H9 (cell line): ENCODE results near the gene AP2A2. TPM values are rescaled to one million over a fixed set of nuclear protein-coding genes. Genes with fewer than 3 reads are reported as not detected.

Source experiments
- DNase-seq: peaks from one replicate; pipeline ENCODE4 v3.0.0-alpha.2; 2017
- H2AFZ ChIP-seq: one replicate; pipeline ENCODE4 v1.6.1; 2013; ENCODE audit warnings: mild to moderate bottlenecking, low read length, control low read depth, moderate library complexity
- H2AK5ac ChIP-seq: 2 replicates; pipeline ENCODE4 v1.6.1; 2013; ENCODE audit warnings: low read length, control low read depth, mixed read lengths; ENCODE audit not compliant: insufficient read length
- H2BK120ac ChIP-seq: one replicate; pipeline ENCODE4 v1.6.1; 2013; ENCODE audit warnings: low read depth, mild to moderate bottlenecking, low read length, control low read depth, inconsistent platforms; ENCODE audit not compliant: poor library complexity, severe bottlenecking
- H2BK12ac ChIP-seq: 2 replicates; pipeline ENCODE4 v1.6.1; 2013; ENCODE audit warnings: low read length, control low read depth, mixed read lengths, low read depth; ENCODE audit not compliant: insufficient read length
- H2BK15ac ChIP-seq: 2 replicates; pipeline ENCODE4 v1.6.1; 2013; ENCODE audit warnings: low read depth, low read length, control low read depth
- H2BK20ac ChIP-seq: one replicate; pipeline ENCODE4 v1.6.1; 2013; ENCODE audit warnings: low read depth, mild to moderate bottlenecking, low read length, control low read depth, inconsistent platforms; ENCODE audit not compliant: poor library complexity, severe bottlenecking
- H2BK5ac ChIP-seq: 2 replicates; pipeline ENCODE4 v1.6.1; 2013; ENCODE audit warnings: low read length, control low read depth, mixed read lengths; ENCODE audit not compliant: insufficient read length
- H3K14ac ChIP-seq: 2 replicates; pipeline ENCODE4 v1.6.1; 2013; ENCODE audit warnings: low read length, control low read depth; ENCODE audit not compliant: insufficient read depth
- H3K18ac ChIP-seq: 2 replicates; pipeline ENCODE4 v1.6.1; 2013; ENCODE audit warnings: low read depth, mild to moderate bottlenecking, mixed read lengths, low read length, control low read depth; ENCODE audit not compliant: insufficient read length
- H3K23ac ChIP-seq: 2 replicates; pipeline ENCODE4 v1.6.1; 2013; ENCODE audit warnings: low read length, control low read depth, mixed read lengths, low read depth; ENCODE audit not compliant: insufficient read length
- H3K23me2 ChIP-seq: 2 replicates; pipeline ENCODE4 v1.6.1; 2013; ENCODE audit warnings: low read depth, mild to moderate bottlenecking, mixed read lengths, low read length, control low read depth; ENCODE audit not compliant: insufficient read length, poor library complexity, severe bottlenecking
- H3K27ac ChIP-seq: 2 replicates; pipeline ENCODE4 v1.5.1; 2013; ENCODE audit warnings: low read length, control low read depth, mixed read lengths, low read depth; ENCODE audit not compliant: insufficient read length
- H3K27me3 ChIP-seq: 2 replicates; pipeline ENCODE4 v1.6.1; 2013; ENCODE audit warnings: low read length, control low read depth, inconsistent platforms; ENCODE audit not compliant: insufficient read depth
- H3K4ac ChIP-seq: 2 replicates; pipeline ENCODE4 v1.6.1; 2013; ENCODE audit warnings: low read depth, mild to moderate bottlenecking, control low read depth, inconsistent platforms, low read length, moderate library complexity
- H3K4me1 ChIP-seq: 2 replicates; pipeline ENCODE4 v1.6.1; 2013; ENCODE audit warnings: low read length, control low read depth, inconsistent platforms; ENCODE audit not compliant: insufficient read depth
- H3K4me2 ChIP-seq: 2 replicates; pipeline ENCODE4 v1.6.1; 2013; ENCODE audit warnings: low read length, control low read depth, mixed read lengths; ENCODE audit not compliant: insufficient read length, insufficient read depth
- H3K56ac ChIP-seq: 2 replicates; pipeline ENCODE4 v1.6.1; 2013; ENCODE audit warnings: low read depth, mild to moderate bottlenecking, mixed read lengths, low read length, control low read depth; ENCODE audit not compliant: insufficient read length
- H3K79me1 ChIP-seq: 2 replicates; pipeline ENCODE4 v1.6.1; 2013; ENCODE audit warnings: low read depth, mild to moderate bottlenecking, moderate library complexity, low read length, control low read depth, inconsistent platforms; ENCODE audit not compliant: insufficient read depth, poor library complexity, severe bottlenecking
- H3K79me2 ChIP-seq: 2 replicates; pipeline ENCODE4 v1.6.1; 2013; ENCODE audit warnings: low read length, control low read depth, inconsistent platforms; ENCODE audit not compliant: insufficient read depth
- H3K9ac ChIP-seq: 2 replicates; pipeline ENCODE4 v1.6.1; 2013; ENCODE audit warnings: low read length, control low read depth, mixed read lengths; ENCODE audit not compliant: insufficient read length; ENCODE audit errors: extremely low read depth
- H3K9me3 ChIP-seq: one replicate; pipeline ENCODE4 v1.6.1; 2013; ENCODE audit warnings: low read depth, low read length, inconsistent platforms; ENCODE audit not compliant: control insufficient read depth
- H3T11ph ChIP-seq: one replicate; pipeline ENCODE4 v1.6.1; 2013; ENCODE audit warnings: mild to moderate bottlenecking, low read length, control low read depth, inconsistent platforms
- H4K20me1 ChIP-seq: one replicate; pipeline ENCODE4 v1.6.1; 2013; ENCODE audit not compliant: control insufficient read depth, insufficient read length, insufficient read depth
- H4K5ac ChIP-seq: 2 replicates; pipeline ENCODE4 v1.6.1; 2013; ENCODE audit warnings: low read depth, mild to moderate bottlenecking, mixed read lengths, low read length, control low read depth; ENCODE audit not compliant: insufficient read length
- H4K8ac ChIP-seq: replicated peaks from 2 replicates; pipeline ENCODE4 v1.6.1; 2013; ENCODE audit warnings: low read length, control low read depth, mixed read lengths, low read depth; ENCODE audit not compliant: insufficient read length
- H4K91ac ChIP-seq: 2 replicates; pipeline ENCODE4 v1.6.1; 2013; ENCODE audit warnings: low read depth, mild to moderate bottlenecking, moderate library complexity, mixed read lengths, low read length, control low read depth; ENCODE audit not compliant: insufficient read length
- H3K27ac Mint-ChIP-seq, 3 experiments: 2 replicates in 2 of 3; 3 replicates in 1 of 3; pipeline ENCODE4 v1.8.0; 2020 to 2021; ENCODE audit warnings: mixed read lengths in 3 of 3, mild to moderate bottlenecking in 1 of 3, moderate library complexity in 1 of 3
- H3K27me3 Mint-ChIP-seq: 2 replicates; pipeline ENCODE4 v1.8.0; 2021; ENCODE audit warnings: low read depth, mild to moderate bottlenecking, moderate library complexity, mixed read lengths
- H3K36me3 Mint-ChIP-seq, 3 experiments: 2 replicates in 2 of 3; 3 replicates in 1 of 3; pipeline ENCODE4 v1.8.0; 2020 to 2021; ENCODE audit warnings: low read depth in 3 of 3, mixed read lengths in 3 of 3; ENCODE audit not compliant: insufficient read depth in 1 of 3
- H3K4me1 Mint-ChIP-seq, 2 experiments: 2 replicates each; pipeline ENCODE4 v1.8.0; 2020; ENCODE audit warnings: mixed read lengths in 2 of 2
- H3K4me3 Mint-ChIP-seq, 2 experiments: 2 replicates in 1 of 2; 3 replicates in 1 of 2; pipeline ENCODE4 v1.8.0; 2020 to 2021; ENCODE audit warnings: mild to moderate bottlenecking in 2 of 2, mixed read lengths in 2 of 2, moderate library complexity in 1 of 2
- H3K9me3 Mint-ChIP-seq, 2 experiments: 2 replicates in 1 of 2; 3 replicates in 1 of 2; pipeline ENCODE4 v1.8.0; 2020; ENCODE audit warnings: mild to moderate bottlenecking in 2 of 2, mixed read lengths in 2 of 2, moderate library complexity in 1 of 2
- WGBS: extraction: QIAGEN DNeasy Blood & Tissue Kit; methylation state at CpG from one replicate; pipeline ENCODE4 v1.1.7; 2013; ENCODE audit warnings: missing lambda C conversion rate, low lambda C conversion rate, mixed read lengths; ENCODE audit not compliant: insufficient read length; ENCODE audit errors: extremely low coverage; 5-methylcytosine and 5-hydroxymethylcytosine counted together
- total RNA-seq: library from RNA; stranded (reverse); gene quantifications from 2 replicates; pipeline ENCODE4 v1.2.1, GENCODE V29; 2021
- TF ChIP-seq, protein P1 (sequence below): fragments of 200-600 bp; sonication (generic); conservative IDR thresholded peaks from 3 replicates; pipeline ENCODE4 v1.8.0; 2021; ENCODE audit warnings: antibody characterized with exemption, mild to moderate bottlenecking

AP2A2 gene
- total RNA-seq, 1 experiment from 2014 or later: 53.7 TPM

GRCh38 chr11:997907-998306 is 72.2 kb downstream of the AP2A2 start:
- TF ChIP-seq, protein P1, sequence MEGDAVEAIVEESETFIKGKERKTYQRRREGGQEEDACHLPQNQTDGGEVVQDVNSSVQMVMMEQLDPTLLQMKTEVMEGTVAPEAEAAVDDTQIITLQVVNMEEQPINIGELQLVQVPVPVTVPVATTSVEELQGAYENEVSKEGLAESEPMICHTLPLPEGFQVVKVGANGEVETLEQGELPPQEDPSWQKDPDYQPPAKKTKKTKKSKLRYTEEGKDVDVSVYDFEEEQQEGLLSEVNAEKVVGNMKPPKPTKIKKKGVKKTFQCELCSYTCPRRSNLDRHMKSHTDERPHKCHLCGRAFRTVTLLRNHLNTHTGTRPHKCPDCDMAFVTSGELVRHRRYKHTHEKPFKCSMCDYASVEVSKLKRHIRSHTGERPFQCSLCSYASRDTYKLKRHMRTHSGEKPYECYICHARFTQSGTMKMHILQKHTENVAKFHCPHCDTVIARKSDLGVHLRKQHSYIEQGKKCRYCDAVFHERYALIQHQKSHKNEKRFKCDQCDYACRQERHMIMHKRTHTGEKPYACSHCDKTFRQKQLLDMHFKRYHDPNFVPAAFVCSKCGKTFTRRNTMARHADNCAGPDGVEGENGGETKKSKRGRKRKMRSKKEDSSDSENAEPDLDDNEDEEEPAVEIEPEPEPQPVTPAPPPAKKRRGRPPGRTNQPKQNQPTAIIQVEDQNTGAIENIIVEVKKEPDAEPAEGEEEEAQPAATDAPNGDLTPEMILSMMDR: no peak
- Histone ChIP-seq H3K79me2 (no peaks in the 10 kb centered on the region), H4K5ac (no peak overlapping the region), H3K79me1 (no peaks in the 10 kb centered on the region), H3K27ac (no peak overlapping the region), H3K56ac (no peak overlapping the region), H4K91ac (no peak overlapping the region), H4K8ac (no peak overlapping the region), H3K9me3 (no peaks in the 10 kb centered on the region), H2BK120ac (no peak overlapping the region), H2AK5ac (no peak overlapping the region), H2AFZ (no peak overlapping the region), H2BK15ac (no peak overlapping the region), H3K14ac (no peak overlapping the region), H3K4me1 (no peaks in the 10 kb centered on the region), H3K23ac (no peak overlapping the region), H3K9ac (no peak overlapping the region), H3K18ac (no peak overlapping the region), H3K4ac (no peak overlapping the region), H2BK5ac (no peak overlapping the region), H3K4me2 (no peak overlapping the region), H2BK12ac (no peak overlapping the region), H3K23me2 (no peaks in the 10 kb centered on the region), H3T11ph (no peak overlapping the region), H2BK20ac (no peak overlapping the region), H4K20me1 (no peaks in the 10 kb centered on the region), H3K27me3 (no peaks in the 10 kb centered on the region)
- no peak for DNase-seq
- Mint-ChIP-seq H3K4me1 (peaks cover 3% of the 10 kb centered on the region in 2 experiments; a peak in 2 of 4 replicates), H3K27ac (no peak overlapping the region), H3K27me3 (no peaks in the 10 kb centered on the region), H3K9me3 (peaks cover 0 to 6% of the 10 kb centered on the region in 2 experiments; a peak in 2 of 5 replicates), H3K4me3 (no peak overlapping the region), H3K36me3 (peaks cover 19 to 59% (median 55%) of the 10 kb centered on the region in 3 experiments)
- WGBS: no CpG with 5 or more reads among the region's 14 CpGs
